ENCODE results near the gene THAP11. TPM values are rescaled to one million over a fixed set of nuclear protein-coding genes. Genes with fewer than 3 reads are reported as not detected.
"Not testable (repeated sequence)": the region's sequence is repeated elsewhere in the genome, so short reads cannot be mapped to it uniquely, and the experiment has no call there.

Gene THAP11
- total RNA-seq, 1 experiment from 2014 or later, result 39.1 TPM

- POLR2A ChIA-PET (ENCODE audit: unreplicated experiment), result no interaction called here
- Histone ChIP-seq H3K27me3 (ENCODE audit: low read length) (no peaks in the 10 kb centered on the region), H3F3A (ENCODE audit: low read length, unreplicated experiment) (no peaks in the 10 kb centered on the region), H3K79me2 (ENCODE audit: low read length) (peaks cover 17% of the 10 kb centered on the region), H3K4me3 (ENCODE audit: low read length) (peak overlapping the region; percentile 78), H2AFZ (ENCODE audit: low read length) (peak overlapping the region; percentile 99), H4K20me1 (ENCODE audit: low read length) (no peaks in the 10 kb centered on the region), H3K9me3 (ENCODE audit: low read length) (no peaks in the 10 kb centered on the region), H3K4me2 (ENCODE audit: low read length) (peak overlapping the region; percentile 98), H3K27ac (ENCODE audit: low read length) (peak overlapping the region; percentile 24), H3K9ac (ENCODE audit: low read length) (peak overlapping the region; percentile 90), H3K36me3 (ENCODE audit: low read depth, low read length) (no peaks in the 10 kb centered on the region), H3K9me2 (replicated peaks; ENCODE audit: low read length) (no peaks in the 10 kb centered on the region), H3K4me1 (ENCODE audit: insufficient read depth, low read length) (peaks cover 11% of the 10 kb centered on the region)
- TSS peak; percentile 63 for BruUV-seq (replicated peaks)
- CTCF ChIA-PET, result interaction anchor here (0.5 to 1.5 kb wide), 4 partner anchors 17 to 101 kb away, joined by 3 to 9 read pairs (median 4); no protein-coding TSS in a partner anchor
- ATAC-seq, result peak; percentile 98
- intact Hi-C loops (cut with micrococcal nuclease), result no loop called here
- TF ChIP-seq CTCF (conservative IDR thresholded peaks at IDR 0.05; ENCODE audit: low read depth, low read length) (no peak), EZH2 (IDR thresholded peaks at IDR 0.05; ENCODE audit: low read length, unreplicated experiment) (no peak), EZH2phosphoT487 (IDR thresholded peaks at IDR 0.05; ENCODE audit: borderline replicate concordance, low read length) (no peak)
- DNase-seq, result peak; percentile 85
Measured at GRCh38 chr16:67833415-67834241, 8.5 kb upstream of the THAP11 start.

GRCh38 chr16:67834242-67834614 is 7.9 kb upstream of the THAP11 start:
- no peak for ATAC-seq
- BruUV-seq (replicated peaks), result no TSS peak
- TF ChIP-seq EZH2 (IDR thresholded peaks at IDR 0.05; ENCODE audit: low read length, unreplicated experiment) (no peak), EZH2phosphoT487 (IDR thresholded peaks at IDR 0.05; ENCODE audit: borderline replicate concordance, low read length) (no peak), CTCF (conservative IDR thresholded peaks at IDR 0.05; ENCODE audit: low read depth, low read length) (no peak)

GRCh38 chr16:67837190-67837589 is 4.9 kb upstream of the THAP11 start:
- CTCF ChIA-PET, result interaction anchor here (0.7 kb wide), 1 partner anchor 290 kb away, joined by 4 read pairs; no protein-coding TSS in a partner anchor
- H3F3A ChIP-seq (ENCODE audit: low read length, unreplicated experiment); BruUV-seq (replicated peaks); H3K4me2 ChIP-seq (ENCODE audit: low read length); intact Hi-C loops (cut with micrococcal nuclease); H3K9me2 ChIP-seq (replicated peaks; ENCODE audit: low read length); H3K9ac ChIP-seq (ENCODE audit: low read length); H2AFZ ChIP-seq (ENCODE audit: low read length); H3K27me3 ChIP-seq (ENCODE audit: low read length); H3K27ac ChIP-seq (ENCODE audit: low read length); H3K9me3 ChIP-seq (ENCODE audit: low read length); ATAC-seq; H3K4me3 ChIP-seq (ENCODE audit: low read length); DNase-seq; H3K36me3 ChIP-seq (ENCODE audit: low read depth, low read length); H4K20me1 ChIP-seq (ENCODE audit: low read length): not testable (repeated sequence)
- POLR2A ChIA-PET (ENCODE audit: unreplicated experiment), result interaction anchor here (0.6 kb wide), 1 partner anchor 275 kb away, joined by 16 read pairs; the partner anchor contains the start of gene CTCF
- Histone ChIP-seq H3K79me2 (ENCODE audit: low read length) (peaks cover 15% of the 10 kb centered on the region), H3K4me1 (ENCODE audit: insufficient read depth, low read length) (peaks cover 15% of the 10 kb centered on the region)

More at GRCh38 chr16:67834242-67834614, 7.9 kb upstream of the THAP11 start:
- Histone ChIP-seq H3F3A (ENCODE audit: low read length, unreplicated experiment) (no peaks in the 10 kb centered on the region), H3K4me1 (ENCODE audit: insufficient read depth, low read length) (peaks cover 11% of the 10 kb centered on the region), H3K27ac (ENCODE audit: low read length) (no peak overlapping the region), H3K36me3 (ENCODE audit: low read depth, low read length) (no peaks in the 10 kb centered on the region), H3K27me3 (ENCODE audit: low read length) (no peaks in the 10 kb centered on the region), H3K9me2 (replicated peaks; ENCODE audit: low read length) (no peaks in the 10 kb centered on the region), H3K9me3 (ENCODE audit: low read length) (no peaks in the 10 kb centered on the region), H3K79me2 (ENCODE audit: low read length) (peaks cover 17% of the 10 kb centered on the region), H3K9ac (ENCODE audit: low read length) (peak overlapping the region; percentile 90; the same call in 1 of the 2 replicates), H3K4me2 (ENCODE audit: low read length) (peak overlapping the region; percentile 98), H3K4me3 (ENCODE audit: low read length) (peak overlapping the region; percentile 78), H4K20me1 (ENCODE audit: low read length) (no peaks in the 10 kb centered on the region), H2AFZ (ENCODE audit: low read length) (peak overlapping the region; percentile 99)
- ChIA-PET POLR2A (ENCODE audit: unreplicated experiment) (no interaction called here), CTCF (interaction anchor here (1.2 kb wide), 1 partner anchor 101 kb away, joined by 3 read pairs; no protein-coding TSS in a partner anchor)
- no peak for DNase-seq
- intact Hi-C loops (cut with micrococcal nuclease), result no loop called here

Data from PC-3 (cell line).